AG09309 (cell line): Measurements from ENCODE around the gene VAV2.

Source experiments
- DNase-seq: peaks from one replicate; pipeline ENCODE4 v3.0.0-alpha.2; 2010; ENCODE audit warnings: low read depth
- H3K4me3 ChIP-seq: 2 replicates; pipeline ENCODE4 v1.5.1; 2011; ENCODE audit warnings: mild to moderate bottlenecking, low read depth, low read length, moderate library complexity; ENCODE audit not compliant: control insufficient read depth
- TF ChIP-seq, protein P1 (sequence below): IDR thresholded peaks from 2 replicates; pipeline ENCODE4 v1.5.1; 2011; ENCODE audit warnings: mild to moderate bottlenecking, low read depth, low read length, inconsistent platforms; ENCODE audit not compliant: insufficient read depth, control insufficient read depth; ENCODE audit errors: missing control alignments

The VAV2 gene

DNA sequence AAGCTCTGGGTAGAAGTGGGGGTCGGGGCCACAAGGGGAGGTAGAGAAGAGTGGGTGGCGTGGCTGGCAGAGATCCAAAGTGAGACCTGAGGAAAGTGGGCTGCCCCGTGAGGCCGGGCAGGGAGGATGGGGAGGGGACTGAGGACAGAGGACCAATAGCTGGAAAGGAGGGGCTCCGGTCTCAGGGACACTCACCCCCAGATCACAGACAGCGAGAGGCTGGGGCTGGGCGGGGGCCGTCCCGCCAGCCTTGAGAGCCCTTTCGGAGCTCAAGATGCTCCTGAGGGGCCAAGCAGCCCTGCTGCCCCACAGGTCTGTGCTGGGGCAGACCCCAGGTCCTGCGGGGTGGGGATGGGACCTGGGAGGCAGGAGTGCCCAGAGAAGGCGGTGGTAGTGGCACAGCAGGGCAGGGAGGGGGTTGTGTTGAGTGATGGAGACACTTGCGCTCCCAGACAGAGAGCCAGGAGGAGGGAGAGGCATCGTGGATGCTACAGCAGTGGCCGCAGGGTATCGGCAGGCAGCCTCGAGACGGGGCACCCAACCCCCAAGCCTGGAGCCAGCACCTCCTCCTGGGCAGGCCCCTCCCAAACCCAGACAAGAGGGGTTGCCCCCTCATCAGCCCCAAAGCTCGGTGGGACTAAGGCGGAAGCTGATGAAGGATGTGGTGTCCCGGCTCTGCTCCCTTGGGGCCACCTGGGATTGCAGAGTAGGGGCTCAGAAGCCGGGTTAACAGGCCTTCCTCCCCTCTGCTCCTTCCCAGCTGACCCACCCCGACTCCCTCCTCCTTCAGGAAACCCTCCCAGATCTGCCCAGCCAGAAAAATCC, 257.3 kb downstream of the VAV2 start:
- no peak for DNase-seq
- TF ChIP-seq, protein P1, sequence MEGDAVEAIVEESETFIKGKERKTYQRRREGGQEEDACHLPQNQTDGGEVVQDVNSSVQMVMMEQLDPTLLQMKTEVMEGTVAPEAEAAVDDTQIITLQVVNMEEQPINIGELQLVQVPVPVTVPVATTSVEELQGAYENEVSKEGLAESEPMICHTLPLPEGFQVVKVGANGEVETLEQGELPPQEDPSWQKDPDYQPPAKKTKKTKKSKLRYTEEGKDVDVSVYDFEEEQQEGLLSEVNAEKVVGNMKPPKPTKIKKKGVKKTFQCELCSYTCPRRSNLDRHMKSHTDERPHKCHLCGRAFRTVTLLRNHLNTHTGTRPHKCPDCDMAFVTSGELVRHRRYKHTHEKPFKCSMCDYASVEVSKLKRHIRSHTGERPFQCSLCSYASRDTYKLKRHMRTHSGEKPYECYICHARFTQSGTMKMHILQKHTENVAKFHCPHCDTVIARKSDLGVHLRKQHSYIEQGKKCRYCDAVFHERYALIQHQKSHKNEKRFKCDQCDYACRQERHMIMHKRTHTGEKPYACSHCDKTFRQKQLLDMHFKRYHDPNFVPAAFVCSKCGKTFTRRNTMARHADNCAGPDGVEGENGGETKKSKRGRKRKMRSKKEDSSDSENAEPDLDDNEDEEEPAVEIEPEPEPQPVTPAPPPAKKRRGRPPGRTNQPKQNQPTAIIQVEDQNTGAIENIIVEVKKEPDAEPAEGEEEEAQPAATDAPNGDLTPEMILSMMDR: no peak
- H3K4me3 ChIP-seq: no peak overlapping the region

DNA sequence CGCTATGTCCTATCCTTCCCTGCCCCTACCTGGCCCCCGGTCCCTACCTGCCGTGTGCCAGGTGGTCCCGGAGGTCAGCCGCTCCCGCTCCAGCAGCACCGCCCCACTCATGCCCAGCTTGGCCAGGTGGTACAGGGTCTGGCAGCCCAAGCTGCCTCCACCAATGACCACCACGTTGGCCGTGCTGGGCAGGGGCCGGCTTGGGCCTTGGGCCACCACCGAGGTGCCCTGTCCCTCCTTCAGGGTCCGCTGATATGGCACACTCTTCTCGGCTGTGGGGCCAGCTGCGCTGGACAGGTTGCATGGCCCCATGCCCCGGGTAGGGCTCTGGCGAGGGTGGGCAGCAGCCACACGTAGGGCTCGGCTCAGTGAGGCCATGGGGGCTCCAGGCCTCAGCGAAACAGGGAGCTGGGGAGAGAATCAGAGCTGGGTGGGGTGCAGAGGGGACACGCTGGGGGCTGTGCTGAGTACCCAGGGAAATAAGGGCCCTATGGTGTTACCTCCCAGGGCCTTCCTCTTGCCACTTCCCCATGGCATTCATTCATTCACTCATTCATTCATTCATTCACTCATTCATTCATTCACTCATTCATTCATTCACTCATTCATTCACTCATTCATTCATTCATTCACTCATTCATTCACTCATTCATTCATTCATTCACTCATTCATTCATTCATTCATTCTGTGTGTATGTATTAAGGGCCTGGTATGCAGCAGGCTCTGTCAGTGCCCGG, 258.2 kb downstream of the VAV2 start:
- no peak overlapping the region for H3K4me3 ChIP-seq
- TF ChIP-seq, protein P1: no peak
- no peak for DNase-seq

DNA sequence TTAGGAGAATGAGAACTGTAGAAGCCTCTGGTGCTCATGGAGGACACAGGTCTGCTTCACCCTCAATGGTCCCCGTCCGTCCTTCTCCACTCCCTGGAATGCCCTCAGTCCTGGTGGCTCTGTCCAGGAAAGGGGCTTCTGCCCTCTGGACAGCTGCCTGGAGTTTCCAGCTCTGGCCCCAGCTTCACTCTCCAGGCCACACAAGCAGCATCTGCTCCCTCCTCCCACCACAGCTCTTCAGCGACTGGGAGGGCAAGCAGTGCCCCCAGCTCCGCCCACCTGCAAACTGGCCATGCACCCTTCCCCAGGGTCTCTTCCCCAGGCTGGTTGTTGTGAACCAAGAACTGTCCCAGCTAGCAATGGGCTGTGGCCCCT, 258.7 kb downstream of the VAV2 start:
- H3K4me3 ChIP-seq: no peak overlapping the region
- no peak for DNase-seq
- TF ChIP-seq, protein P1: no peak

DNA sequence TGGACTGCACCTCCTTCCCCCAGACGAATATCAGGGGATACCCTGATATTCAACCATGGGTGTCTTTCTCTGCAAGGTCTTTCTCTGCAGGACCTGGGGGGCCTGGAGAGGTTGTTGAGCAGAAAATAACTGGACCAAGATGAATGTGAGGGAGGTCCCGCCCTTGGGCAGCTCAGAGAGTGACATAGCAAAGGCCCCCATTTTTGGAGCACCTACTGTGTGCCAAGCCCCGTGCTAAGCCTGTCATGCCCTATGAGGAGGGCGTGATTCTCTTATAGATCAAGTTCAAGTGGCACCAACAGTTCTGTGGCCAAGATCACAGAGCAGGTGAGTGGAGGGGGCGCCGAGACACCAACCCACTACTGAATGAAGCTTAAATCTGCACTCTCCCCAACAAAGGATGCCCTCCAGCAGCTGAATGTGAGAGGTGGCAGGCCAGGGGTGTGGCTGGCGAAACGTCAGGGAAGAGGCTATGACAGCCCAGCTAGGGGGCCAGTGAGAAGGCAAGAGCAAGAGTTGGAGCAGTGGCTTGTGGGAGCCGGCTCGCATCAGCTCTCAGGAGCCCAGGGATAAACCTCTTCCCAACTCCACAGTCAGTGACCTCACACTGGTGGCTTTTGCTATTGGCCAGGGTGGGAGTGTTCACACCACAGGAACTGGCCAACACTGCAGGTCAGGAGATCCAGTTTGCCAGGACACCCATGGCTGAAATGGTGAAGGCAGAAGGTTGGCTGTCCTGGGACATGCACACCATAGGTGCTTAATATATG, 259.3 kb downstream of the VAV2 start:
- H3K4me3 ChIP-seq: no peak overlapping the region
- no peak for DNase-seq
- TF ChIP-seq, protein P1: no peak

DNA sequence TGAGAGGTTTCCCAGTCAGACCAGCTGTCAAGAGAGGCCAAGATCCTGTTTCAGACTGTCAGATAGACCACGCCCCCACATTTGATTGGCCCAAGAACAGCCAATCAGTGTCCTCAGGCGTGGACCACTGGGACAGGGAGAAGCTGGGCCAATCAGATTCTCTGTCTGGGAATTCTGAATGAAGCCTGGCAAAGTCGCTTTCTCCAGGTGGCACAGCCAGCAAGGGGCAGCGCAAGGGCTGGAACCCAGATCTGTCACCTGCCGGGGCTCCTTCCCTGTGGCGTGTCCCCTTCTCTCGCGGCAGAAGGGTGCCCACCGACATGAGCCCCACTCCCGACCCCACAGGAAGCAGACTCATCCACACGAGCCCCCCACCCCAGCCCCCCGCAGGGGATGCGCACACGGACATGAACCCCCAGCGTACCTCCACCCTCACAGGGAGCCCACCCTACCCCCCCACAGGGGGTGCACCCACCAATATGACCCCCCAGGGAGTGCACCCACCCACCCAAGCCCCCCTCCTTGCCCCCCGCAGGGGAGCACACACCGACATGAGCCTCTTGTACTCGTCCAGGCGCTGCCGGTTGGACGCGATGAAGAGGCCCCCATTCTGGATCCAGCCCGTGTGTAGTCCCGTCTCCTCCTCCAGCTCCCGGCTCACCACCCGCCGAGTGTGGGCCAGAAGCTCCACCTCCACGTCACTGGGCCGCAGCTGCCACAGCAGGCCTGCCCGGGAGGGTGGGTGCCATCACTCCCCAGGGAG, 260.1 kb downstream of the VAV2 start:
- DNase-seq: no peak
- TF ChIP-seq, protein P1: no peak

DNA sequence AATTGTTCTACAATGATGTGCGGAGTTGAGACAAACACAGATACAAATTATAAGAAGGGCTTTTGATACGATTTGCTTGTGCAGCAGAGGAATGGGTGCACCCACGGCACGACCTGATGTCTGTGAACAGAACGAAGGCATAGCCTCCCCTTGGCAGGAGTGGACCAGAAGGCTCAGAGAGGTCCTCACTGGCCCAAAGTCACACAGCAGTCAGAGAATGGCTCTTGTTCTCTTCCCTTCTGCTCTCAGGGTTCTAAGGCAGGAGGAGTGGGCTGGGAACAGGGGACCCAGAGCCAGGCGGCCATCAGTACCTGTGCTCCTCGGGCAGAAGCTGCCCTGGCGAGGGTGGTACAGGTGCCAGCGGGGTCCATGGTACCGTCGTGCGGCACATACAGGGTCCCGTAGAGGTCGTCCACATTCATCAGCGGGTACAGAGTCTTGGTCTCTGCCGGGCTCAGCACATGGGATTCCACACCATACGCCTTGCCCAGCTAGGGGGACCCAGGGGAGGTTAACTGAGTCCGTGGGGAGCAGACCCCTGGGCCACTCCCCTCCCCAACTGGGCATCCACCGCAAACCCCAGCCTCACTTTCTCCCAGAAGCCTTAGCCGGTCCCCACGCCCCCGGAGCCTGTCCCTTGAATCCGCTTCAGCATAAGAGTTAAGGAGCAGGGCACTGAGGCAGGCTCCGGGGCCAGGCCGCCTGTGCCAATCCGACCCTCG, 261.0 kb downstream of the VAV2 start:
- no peak for DNase-seq
- H3K4me3 ChIP-seq: no peak overlapping the region
- TF ChIP-seq, protein P1: no peak

More for the DNA sequence above, 260.1 kb downstream of the VAV2 start:
- no peak overlapping the region for H3K4me3 ChIP-seq
